Activated gamma-delta T cell treated with Interleukin-2 at 50 U/mL for 16 hours (primary cell): ENCODE results near the gene TAS2R4.
"Not testable (repeated sequence)": the region's sequence is repeated elsewhere in the genome, so short reads cannot be mapped to it uniquely, and the experiment has no call there.

Source experiments
- DNase-seq: peaks from one replicate; pipeline ENCODE4 v3.0.0-alpha.2; 2020

The TAS2R4 gene, protein sequence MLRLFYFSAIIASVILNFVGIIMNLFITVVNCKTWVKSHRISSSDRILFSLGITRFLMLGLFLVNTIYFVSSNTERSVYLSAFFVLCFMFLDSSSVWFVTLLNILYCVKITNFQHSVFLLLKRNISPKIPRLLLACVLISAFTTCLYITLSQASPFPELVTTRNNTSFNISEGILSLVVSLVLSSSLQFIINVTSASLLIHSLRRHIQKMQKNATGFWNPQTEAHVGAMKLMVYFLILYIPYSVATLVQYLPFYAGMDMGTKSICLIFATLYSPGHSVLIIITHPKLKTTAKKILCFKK

GRCh38 chr7:141776374-141776773 lies at the start of gene TAS2R4:
Gene TAS2R4, plus strand, starts transcription at chr7:141776674. Its CDS starts 1,815 bp downstream, at chr7:141778489.
- DNase-seq = no peak

DNA sequence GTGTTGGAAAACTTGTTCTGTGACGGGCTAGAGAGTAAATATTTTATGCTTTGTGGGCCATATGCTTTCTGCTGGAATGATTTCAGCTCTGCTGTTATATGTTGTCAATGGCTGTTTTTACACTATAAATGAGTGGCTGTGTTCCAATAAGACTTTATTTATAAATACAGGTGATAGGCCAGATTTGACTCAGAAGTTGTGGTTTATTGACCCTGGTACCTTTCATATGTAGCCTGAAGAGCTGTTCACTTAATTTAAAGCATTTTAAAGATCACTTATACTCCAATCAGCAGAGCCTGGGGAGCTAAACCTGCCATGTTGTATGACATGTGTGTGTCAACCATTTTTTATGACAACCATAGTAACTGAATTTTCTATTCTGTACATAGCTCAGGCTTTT lies 47.5 kb upstream of the TAS2R4 start:
- no peak for DNase-seq

- no peak for DNase-seq
Measured at GRCh38 chr7:141731476-141732149, 44.9 kb upstream of the TAS2R4 start.

GRCh38 chr7:141737118-141737835 lies 39.2 kb upstream of the TAS2R4 start:
- peak; percentile 11 for DNase-seq

DNA sequence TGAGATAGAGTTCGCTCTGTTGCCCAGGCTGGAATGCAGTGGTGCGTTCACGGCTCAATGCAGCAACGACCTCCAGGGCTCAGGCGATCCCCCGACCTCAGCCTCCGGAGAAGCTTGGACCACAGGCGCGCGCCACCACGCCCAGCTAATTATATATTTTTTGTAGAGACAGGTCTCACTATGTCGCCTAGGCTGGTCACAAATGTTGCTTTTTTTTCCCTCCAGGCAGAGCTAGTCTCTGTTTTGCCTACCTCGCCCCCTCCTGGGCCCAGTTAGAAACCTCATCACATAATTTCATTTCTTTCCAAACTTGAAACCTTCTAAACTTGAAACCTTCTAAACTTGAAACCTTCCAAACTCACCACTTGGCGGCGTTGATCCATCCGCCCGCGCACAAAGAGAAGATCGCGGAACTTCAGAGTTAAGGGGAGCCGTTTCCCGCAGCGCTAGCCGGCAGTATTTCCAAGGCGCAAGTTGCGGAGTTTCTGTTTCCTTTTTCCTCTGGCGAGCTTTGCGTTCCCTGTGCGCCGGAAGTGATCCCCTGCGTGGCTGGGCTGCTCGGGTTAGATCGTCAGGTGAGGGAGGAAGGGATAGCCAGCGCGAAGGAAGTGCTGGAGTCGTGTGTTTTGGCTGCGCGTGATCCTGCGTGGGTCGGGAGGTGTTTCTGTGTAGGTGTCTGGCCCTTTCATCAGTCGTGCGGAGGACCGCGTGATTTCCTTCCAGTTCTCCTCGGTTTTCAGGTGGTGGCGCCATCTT lies 38.5 kb upstream of the TAS2R4 start, which contains the start of gene SSBP1:
SSBP1 (plus strand) TSS at position 523 of the 756 bp plus-strand sequence. CDS start 809 bp downstream, outside the sequence.
- DNase-seq = peak; percentile 88

DNA sequence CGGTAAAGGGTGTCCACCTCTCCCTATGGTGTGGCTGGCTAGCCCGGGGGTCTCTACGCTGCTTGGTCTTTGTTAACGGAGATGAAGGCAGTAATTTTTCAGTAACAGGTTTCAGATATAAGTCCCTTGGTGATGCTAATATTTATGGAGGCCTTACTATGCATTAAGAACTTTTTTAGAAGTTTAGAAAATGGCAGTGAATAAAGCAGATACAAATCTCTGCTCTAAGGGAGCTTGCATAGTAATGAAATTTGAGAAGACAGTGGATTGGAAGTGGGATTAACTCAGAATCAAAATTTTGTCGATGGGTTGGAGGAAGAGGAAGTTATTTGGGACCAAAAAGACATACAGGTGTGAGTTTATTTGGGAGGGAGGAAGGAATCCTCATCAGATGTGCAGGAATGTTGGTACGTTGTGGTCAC lies 37.9 kb upstream of the TAS2R4 start:
- no peak for DNase-seq

DNA sequence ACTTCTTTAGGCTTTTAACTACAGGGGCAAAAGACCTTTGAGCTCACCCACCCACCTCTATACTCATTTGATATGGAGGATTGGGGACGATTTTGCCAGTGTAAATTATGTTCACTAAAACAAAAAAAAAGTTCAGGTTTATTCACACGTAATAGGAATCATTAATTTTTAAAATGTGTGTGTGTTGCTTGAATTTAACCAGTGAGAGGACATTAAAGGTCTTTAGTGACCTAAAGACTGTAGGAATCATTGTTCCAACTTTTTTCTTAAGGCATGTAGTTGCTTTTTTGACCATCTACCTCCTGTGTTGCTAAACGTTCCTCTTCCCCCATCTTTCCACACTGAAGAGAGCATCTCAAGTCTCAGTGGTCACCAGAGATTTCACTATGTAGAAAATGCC lies 37.2 kb upstream of the TAS2R4 start:
- no peak for DNase-seq

GRCh38 chr7:141742229-141742628 lies 34.2 kb upstream of the TAS2R4 start:
- no peak for DNase-seq

GRCh38 chr7:141744131-141744530 lies 32.3 kb upstream of the TAS2R4 start:
- DNase-seq = no peak

DNA sequence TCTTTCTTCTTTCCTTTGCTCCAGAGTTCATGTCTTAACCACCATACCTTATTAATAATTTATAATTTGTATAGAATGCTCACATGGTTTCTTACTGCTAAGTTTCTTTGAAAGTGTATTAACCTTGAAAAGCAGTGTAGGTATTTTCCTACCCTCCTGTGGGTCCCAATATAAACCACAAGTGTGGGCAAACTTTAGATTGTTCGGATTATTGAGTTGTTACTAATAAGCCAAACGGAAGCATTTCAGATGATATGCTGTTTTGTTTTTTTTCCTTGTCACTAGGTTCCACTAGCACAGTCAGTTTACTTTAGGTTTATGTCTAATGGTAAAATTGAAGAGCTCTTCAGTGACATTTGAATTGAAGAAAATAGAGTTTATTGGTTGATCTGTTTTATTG lies 28.1 kb upstream of the TAS2R4 start:
- DNase-seq = no peak

DNA sequence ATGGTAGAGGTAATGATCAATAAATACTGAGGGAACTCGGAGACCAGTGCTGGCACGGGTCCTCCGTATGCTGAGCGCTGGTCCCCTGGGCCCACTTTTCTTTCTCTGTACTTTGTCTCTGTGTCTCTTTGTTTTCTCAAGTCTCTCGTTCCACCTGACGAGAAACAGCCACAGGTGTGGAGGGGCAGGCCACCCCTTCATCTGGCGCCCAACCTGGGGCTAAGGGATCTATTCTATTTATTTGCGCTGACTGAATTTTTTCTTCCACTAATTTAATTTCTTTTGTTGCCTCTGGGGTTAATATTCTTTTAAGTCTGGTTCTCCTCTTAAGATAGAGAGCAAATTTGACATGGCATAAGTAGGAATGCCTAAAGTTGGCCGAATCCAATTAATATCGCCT lies 24.6 kb upstream of the TAS2R4 start:
- not testable (repeated sequence) for DNase-seq

GRCh38 chr7:141752634-141753033 lies 23.8 kb upstream of the TAS2R4 start:
- no peak for DNase-seq

DNA sequence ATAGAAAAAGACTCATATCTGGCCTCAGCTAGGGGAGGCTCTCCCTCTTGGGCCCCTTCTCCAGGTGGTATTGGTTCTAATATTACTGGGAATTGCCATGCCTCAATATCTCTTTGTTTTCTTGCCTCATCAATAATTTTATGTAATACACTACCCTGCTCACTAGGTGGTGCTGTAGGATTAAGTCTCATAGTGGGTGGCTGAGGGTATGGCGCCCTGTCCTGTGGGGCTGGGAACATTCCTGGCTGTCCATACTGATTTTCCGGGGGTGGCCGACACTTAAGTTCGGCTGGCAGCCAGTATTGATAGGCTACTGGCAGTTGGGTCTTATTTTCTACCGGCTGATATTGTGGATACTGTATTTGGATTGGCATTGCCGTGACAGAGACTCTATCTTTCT lies 21.5 kb upstream of the TAS2R4 start:
- DNase-seq = no peak

DNA sequence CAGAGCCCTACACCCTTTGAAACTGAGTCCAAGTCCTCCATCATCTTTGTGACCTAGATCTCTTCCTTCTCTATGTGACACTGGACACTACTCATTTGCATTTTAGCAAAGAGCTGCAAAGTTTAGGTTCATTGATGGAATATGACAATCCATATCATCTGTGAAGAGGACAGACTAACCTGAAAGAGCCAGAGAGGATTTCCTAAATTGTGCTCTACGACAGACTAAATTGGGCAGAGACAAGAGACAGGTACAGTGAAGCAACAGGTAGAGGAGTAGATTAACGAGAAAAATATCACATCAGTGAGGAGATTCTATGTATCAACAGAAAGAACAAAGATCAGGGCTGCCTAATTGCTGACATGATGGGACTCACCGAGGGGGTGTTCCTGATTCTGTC lies 12.7 kb upstream of the TAS2R4 start, which contains the start of gene TAS2R3:
TAS2R3 (plus strand) TSS at position 301 of the 400 bp plus-strand sequence; CDS start at position 363, 62 bp downstream.
- DNase-seq = no peak

GRCh38 chr7:141770083-141770583 lies 6.3 kb upstream of the TAS2R4 start:
- DNase-seq = not testable (repeated sequence)

DNA sequence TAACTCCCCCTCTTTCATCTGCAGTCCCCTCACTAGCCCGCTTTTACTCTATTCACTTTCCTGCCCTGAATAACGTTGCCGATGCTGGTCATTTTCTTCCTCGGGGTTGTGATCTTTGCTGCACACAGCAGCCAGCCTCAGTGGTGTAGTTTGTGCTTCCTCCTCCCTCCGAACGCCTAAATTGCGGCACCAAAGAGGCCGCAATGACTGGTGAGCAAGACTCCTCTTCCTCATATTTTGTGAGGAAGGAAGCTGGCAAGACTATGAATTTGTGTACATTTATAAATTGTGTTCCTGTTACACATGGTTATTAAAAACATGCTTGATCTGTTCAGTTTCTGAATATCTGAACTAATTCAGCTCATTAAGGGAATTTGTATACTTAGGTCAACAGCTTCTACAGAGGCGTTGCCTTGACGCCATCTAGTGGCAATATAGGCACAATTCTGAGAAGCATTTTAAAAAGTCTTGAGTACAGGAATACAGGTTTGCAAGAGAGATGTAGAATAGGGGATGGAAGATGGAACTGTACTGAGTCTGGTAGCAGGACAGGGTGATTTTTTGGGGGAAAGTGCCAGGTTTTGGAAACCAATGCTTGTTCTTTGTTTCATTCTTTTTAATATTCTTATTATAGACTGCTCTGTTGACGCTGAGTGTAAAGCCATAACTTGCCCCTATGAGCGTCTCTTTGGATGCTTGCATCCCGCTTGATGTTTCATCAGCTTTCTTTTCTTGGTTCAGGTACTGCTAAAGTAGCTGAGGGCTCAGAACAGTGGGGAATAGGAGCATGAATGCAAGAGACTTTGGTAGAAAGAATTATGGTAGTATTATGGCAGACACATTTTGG lies 9.5 kb downstream of the TAS2R4 start:
- DNase-seq = peak; percentile 11

DNA sequence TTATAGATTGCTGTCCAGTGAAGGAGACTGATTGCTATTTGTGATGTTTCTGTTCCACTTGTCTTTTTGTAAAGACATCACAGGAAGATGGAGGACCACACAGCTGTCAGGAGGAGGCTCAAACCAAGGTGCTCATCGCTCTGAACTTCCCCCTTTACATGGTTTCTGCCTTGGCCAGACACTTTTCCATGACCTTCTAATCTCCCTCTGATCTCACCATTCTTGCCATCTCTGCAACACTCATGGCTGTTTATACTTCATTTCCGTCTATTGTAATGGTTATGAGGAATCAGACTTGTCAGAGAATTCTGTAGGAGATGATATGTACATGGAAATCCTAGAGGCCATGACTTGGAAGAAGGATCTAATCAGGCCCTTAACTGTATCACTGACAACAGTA lies 11.8 kb downstream of the TAS2R4 start:
- DNase-seq = no peak

GRCh38 chr7:141789917-141790316 lies 13.4 kb downstream of the TAS2R4 start, which contains the start of gene TAS2R5:
Gene TAS2R5, plus strand, starts transcription at chr7:141790217. Its CDS starts 145 bp downstream, at chr7:141790362.
- no peak for DNase-seq

DNA sequence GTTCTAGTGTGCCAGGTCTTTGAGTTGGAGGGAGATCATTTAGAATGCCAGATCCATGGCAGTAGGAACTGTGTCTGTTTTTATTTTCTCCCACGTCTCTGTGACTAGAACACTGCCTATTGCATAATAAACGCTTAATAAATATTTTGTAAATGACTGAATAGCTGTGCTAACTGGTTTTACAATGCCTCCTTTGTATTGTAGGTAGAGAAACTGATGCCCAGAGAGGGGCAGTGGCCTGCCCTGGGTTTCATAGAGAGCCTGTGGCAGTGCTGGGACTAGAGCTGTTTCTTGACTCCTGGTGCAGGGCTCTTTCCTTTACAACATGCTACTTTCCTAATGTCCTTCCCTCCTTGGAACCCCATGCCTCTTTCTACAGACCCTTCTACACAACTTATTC lies 16.1 kb downstream of the TAS2R4 start:
- no peak for DNase-seq

DNA sequence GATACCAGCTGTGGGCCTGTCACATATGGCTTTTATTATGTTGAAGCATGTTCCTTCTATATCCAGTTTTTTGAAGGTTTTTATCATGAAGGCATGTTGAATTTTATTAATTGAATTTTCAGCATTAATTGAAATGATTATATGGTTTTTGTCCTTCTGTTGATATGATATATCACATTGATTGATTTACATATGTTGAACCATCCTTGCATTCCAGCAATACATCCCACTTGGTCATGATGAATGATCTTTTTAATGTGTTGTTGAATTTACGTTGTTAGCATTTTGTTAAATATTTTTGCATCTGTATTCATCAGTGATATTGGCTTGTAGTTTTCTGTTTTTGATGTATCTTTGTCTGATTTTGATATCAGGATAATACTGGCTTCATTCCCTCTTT lies 43.6 kb downstream of the TAS2R4 start:
- no peak for DNase-seq

GRCh38 chr7:141822432-141822831 lies 46.0 kb downstream of the TAS2R4 start:
- DNase-seq = not testable (repeated sequence)
